SIG-M5 treated with dmso at 0.1 percent for 504 hours (cell line): ENCODE measurements around the gene DLG2.

Source experiments
- DNase-seq: peaks from one replicate; lab custom pipeline; 2025; ENCODE audit not compliant: unreplicated experiment; lab: John Stamatoyannopoulos, UW

DLG2 gene

GRCh38 chr11:83715927-83716535, 1911.1 kb downstream of the DLG2 start:
- no peak for DNase-seq

GRCh38 chr11:83713708-83714107, 1913.4 kb downstream of the DLG2 start:
- DNase-seq: no peak

GRCh38 chr11:83711106-83711527, 1916.0 kb downstream of the DLG2 start:
- no peak for DNase-seq

- DNase-seq: no peak
Measured at GRCh38 chr11:83709434-83709833, 1917.7 kb downstream of the DLG2 start.

DNA sequence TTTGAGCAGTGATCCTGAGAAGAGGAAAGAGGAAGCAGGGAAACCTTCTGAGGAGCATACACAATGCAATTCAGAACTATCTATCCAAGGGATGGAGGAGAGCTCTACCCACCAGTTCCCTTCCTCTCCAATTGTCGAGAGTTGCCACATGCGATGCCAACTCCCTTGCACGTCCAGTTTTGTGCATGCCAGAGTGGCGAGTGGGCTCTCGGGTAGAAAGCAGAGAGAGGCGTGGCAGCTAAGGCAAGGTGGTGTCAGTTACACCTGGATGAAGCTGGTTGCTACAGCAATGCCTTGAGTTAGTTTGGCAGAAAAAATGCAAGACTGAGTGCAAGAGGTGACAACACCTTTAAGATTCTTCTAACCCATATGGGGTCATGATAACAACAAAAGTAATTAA, 1920.6 kb downstream of the DLG2 start:
- DNase-seq: no peak

DNA sequence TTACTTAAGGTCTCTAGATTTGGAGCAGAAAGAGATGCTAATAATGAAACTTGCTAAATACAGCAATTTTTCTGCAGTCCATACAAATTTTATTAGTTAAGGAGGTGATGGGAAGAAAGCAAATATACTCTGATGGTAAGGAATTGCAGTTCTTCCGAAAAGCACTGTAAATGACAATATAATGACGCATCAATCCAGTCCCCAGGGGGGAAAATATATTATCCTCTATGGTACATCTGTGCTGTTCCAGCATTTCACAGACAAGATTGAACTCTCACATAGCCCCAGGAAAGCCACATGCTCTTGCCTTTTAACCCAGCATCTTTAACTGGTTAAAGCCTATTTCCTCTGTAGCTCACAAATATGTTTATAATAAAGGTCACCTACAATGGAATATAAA, 1924.3 kb downstream of the DLG2 start:
- no peak for DNase-seq

DNA sequence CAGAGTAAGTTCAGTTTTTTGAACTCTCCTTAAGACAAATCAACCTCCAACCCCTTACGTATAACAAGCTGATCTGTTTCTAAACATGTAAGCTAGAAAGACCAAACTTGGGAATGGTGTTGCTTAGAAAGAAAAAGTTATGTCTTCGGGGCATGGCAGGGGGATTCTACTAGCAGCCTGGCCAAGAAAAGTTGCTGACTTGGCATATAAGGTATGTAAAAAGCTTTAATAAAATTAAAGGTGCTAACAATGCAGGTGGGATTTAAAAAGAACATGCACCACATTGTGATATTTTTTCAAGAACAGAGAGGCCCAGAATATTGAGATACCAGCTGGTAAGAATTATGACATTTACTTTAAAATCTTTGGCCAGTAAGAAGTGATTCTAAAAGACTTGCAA, 1929.6 kb downstream of the DLG2 start:
- no peak for DNase-seq

GRCh38 chr11:83695046-83695445, 1932.1 kb downstream of the DLG2 start:
- DNase-seq: no peak

- DNase-seq: no peak
Measured at GRCh38 chr11:83694191-83694910, 1932.8 kb downstream of the DLG2 start.

GRCh38 chr11:83693306-83693992, 1933.7 kb downstream of the DLG2 start:
- DNase-seq: no peak

DNA sequence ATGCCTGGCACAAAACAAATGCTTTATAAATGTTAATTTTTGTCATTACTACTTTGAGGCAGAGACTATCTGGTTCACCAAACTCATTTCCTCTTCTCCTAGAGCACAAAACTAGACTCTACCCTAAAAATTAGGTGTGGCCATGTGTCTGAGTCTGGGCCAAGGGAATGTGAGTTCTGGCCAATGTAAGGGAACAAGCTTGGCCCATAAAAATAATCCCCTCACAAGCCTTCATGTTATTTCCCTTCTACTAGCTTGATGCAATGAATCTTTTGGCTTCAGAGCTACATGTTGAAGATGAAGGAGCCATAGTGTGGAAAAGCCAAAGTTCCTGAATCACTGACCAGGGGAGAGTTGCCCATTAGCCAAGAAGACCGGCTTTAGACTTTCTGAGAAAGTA, 1934.5 kb downstream of the DLG2 start:
- DNase-seq: no peak

- no peak for DNase-seq
Measured at GRCh38 chr11:83691451-83691950, 1935.6 kb downstream of the DLG2 start.

- no peak for DNase-seq
Measured at GRCh38 chr11:83689144-83689780, 1937.9 kb downstream of the DLG2 start.

GRCh38 chr11:83687787-83688186, 1939.4 kb downstream of the DLG2 start:
- DNase-seq: no peak

GRCh38 chr11:83685730-83686129, 1941.4 kb downstream of the DLG2 start:
- DNase-seq: no peak

- DNase-seq: no peak
Measured at GRCh38 chr11:83684071-83684470, 1943.1 kb downstream of the DLG2 start.

DNA sequence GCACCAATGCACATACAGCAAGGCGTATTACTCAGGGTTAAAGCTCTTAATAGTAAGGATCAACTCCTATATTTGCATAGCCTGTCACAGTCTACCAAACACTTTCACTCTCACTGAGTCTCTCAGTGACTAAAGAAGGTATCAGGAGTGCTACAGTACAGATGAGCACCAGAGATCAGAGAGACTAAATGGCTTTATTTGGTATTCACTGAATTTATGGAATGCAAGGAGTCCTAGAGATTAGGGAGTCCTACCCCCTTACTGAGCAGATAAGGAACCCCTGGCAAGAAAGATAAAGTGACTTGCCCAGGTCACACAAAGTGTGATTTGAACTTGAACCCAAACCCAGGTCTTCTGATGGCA, 1944.6 kb downstream of the DLG2 start:
- no peak for DNase-seq

GRCh38 chr11:83681906-83682610, 1945.1 kb downstream of the DLG2 start:
- DNase-seq: no peak

DNA sequence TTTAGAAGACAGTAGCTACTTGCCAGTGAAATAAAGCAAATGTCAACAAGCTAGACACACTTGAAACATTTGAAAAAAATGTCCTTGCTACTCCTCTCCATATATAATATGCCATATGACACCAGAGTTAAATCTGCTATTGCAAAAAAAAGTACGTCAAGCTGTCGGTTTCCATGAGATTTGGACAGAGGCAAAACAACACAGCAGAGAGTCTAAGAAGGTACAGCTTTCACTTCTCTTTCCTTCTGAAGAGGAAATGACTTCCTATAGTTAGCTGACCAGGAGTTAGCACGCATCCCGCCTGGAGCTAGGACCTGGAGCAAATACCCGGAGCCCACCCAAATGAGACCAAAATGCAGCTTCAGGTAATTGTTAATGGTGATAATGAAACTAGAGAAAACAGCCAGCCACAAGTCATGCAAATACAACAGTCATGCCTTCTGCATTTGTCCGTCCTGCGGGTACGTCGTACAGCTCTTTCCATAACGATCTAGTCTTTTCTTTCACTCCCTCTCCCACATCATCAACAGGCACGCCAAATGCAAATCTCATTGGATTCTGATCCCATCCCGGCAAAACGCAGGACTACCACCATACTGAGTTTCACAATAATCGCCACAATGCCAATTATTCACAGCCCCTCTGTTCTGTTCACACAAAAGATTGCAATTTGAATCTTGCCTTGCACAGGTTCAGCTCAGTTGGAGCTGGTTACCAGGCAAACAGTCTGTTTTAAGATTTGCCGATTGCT, 1945.9 kb downstream of the DLG2 start:
- no peak for DNase-seq

DNA sequence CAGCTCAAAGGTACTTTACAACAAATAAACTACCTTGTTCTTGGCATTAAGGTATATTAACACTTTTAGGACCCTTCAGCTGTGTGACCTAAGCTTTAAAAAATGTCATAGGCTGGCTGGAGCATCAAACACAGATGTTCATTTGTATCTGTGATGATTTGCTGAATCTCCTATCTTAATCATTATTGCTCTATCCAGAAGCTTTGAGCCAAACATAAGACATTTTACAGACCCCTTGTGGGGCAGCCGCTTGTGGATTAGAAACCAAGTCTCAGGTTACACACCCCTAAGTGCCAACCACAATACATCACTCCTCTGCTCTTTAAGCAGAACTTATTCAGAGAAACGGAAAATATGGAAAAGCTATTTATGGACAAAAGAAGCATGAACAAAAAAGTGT, 1946.8 kb downstream of the DLG2 start:
- DNase-seq: no peak
